ENCODE data around the gene ABCC9.
"Not testable (repeated sequence)": the region's sequence is repeated elsewhere in the genome, so short reads cannot be mapped to it uniquely, and the experiment has no call there.

ABCC9 gene

DNA sequence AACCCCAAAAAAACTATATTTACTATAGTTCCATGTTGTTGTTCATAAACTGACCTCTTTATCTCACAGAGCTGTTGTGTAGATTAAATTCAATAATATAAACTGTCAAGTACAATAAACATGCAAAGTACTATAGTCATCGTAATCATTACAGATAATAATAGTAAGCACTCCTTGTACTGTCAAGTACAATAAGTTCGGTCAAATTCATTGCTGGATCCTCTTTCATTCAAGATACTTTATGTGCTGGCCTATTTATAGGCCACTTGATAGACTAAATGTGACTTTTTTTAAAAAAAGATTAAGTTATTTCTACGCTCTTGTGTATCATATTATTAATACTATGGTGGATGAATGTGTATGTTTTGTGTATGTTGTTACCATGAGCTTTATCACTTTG is 127.5 kb downstream of the ABCC9 start:
- no peak for TF ChIP-seq CTCF (conservative IDR thresholded peaks at IDR 0.05; ENCODE audit: control insufficient read depth, insufficient read depth, low read depth, low read length)
- no peak overlapping the region for H3K4me3 ChIP-seq (ENCODE audit: control insufficient read depth, low read depth, low read length)
- no peak for DNase-seq (ENCODE audit: low read depth)

DNA sequence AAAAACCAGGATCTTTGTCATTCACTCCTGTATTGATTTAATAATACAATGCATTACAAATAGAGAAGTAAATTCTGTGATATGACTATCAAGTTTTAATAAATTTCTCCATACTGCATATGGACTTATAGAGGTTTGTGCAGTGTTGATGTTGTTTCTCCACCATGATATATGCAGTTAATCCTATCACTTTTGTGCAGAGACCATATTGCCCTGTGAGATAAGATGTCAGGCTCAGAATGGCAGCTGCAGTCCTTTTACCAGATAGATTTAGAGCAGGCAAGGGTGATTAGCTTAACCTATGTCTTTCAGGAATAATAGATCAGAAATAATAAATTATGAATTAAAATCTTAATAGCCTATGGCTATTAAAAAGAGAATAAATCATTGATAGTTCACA is 128.1 kb downstream of the ABCC9 start:
- TF ChIP-seq CTCF (conservative IDR thresholded peaks at IDR 0.05; ENCODE audit: control insufficient read depth, insufficient read depth, low read depth, low read length) = no peak
- DNase-seq (ENCODE audit: low read depth) = no peak
- no peak overlapping the region for H3K4me3 ChIP-seq (ENCODE audit: control insufficient read depth, low read depth, low read length)

DNA sequence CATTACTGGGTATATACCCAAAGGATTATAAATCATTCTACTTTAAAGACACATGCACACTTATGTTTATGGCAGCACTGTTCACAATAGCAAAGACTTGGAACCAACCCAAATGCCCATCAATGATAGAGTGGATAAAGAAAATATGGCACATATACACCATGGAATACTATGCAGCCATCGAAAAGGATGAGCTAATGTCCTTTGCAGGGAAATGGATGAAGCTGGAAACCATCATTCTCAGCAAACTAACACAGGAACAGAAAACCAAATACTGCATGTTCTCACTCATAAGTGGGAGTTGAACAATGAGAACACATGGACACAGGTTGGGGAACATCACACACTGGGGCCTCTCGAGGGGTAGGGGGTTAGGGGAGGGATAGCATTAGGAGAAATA is 128.9 kb downstream of the ABCC9 start:
- DNase-seq (ENCODE audit: low read depth); H3K4me3 ChIP-seq (ENCODE audit: control insufficient read depth, low read depth, low read length): not testable (repeated sequence)

DNA sequence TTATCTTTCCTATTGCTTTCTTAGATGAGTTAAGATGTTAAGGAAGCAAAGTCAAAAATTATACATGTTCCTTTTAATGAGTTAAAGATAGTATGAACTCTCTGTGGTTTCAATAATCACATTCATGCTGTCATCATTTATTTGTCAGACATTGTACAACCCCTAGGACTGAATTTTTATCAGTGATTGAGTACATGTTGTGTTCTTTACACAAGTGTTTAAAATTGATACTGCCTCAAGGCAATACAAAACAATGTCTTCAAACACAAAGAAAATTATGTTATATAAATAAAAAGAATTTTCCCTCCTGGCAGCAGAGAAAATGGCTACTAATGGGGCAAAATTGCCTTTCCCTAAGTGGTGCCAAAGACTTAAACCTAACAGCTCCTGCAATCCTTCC is 132.1 kb downstream of the ABCC9 start:
- no peak for DNase-seq (ENCODE audit: low read depth)
- TF ChIP-seq CTCF (conservative IDR thresholded peaks at IDR 0.05; ENCODE audit: control insufficient read depth, insufficient read depth, low read depth, low read length) = no peak

DNA sequence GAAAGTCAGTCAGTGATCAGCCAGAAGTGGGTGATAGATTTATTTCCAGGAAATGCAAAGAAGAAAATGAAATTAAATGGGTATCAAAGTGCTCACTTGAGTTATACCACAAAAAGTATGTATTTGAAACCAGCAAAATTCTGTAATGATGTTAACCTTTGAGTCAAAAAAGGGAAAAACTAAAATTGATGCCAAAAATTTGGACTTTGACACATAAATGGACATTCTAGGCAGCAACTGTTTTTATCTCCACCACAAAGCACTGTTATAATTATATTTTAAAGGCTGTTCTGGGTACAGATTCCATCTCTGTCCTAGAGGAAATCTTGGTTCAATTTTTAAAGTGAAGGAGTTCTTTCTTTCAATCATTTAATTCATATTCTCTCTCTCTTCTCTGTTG is 135.0 kb downstream of the ABCC9 start:
- H3K4me3 ChIP-seq (ENCODE audit: control insufficient read depth, low read depth, low read length) = no peak overlapping the region
- no peak for TF ChIP-seq CTCF (conservative IDR thresholded peaks at IDR 0.05; ENCODE audit: control insufficient read depth, insufficient read depth, low read depth, low read length)
- no peak for DNase-seq (ENCODE audit: low read depth)

More for the DNA sequence above, 132.1 kb downstream of the ABCC9 start:
- no peak overlapping the region for H3K4me3 ChIP-seq (ENCODE audit: control insufficient read depth, low read depth, low read length)

- no peak for DNase-seq (ENCODE audit: low read depth)
- no peak overlapping the region for H3K4me3 ChIP-seq (ENCODE audit: control insufficient read depth, low read depth, low read length)
- TF ChIP-seq CTCF (conservative IDR thresholded peaks at IDR 0.05; ENCODE audit: control insufficient read depth, insufficient read depth, low read depth, low read length) = no peak
These were observed 139.5 kb downstream of the ABCC9 start for GRCh38 chr12:21801522-21802288.

GRCh38 chr12:21800011-21800410 is 141.2 kb downstream of the ABCC9 start:
- TF ChIP-seq CTCF (conservative IDR thresholded peaks at IDR 0.05; ENCODE audit: control insufficient read depth, insufficient read depth, low read depth, low read length) = no peak
- no peak overlapping the region for H3K4me3 ChIP-seq (ENCODE audit: control insufficient read depth, low read depth, low read length)
- DNase-seq (ENCODE audit: low read depth) = no peak

Data from fibroblast of mammary gland (primary cell).